Ovary (tissue), 9 donors: ENCODE data around the gene GLTP. TPM values are rescaled to one million over a fixed set of nuclear protein-coding genes. Genes with fewer than 3 reads are reported as not detected.

Experiments
- DNase-seq, 5 donors: peaks; one replicate each; pipeline ENCODE4 v3.0.0-alpha.2; 2019 to 2020
- H3K27ac ChIP-seq, 2 donors: fragments of 200-600 bp; one replicate each; pipeline versions ENCODE4 v1.5.1 to v1.8.0; 2019 to 2022
- H3K27me3 ChIP-seq: fragments of 200-600 bp; one replicate; pipeline ENCODE4 v1.8.0; 2022
- H3K36me3 ChIP-seq: fragments of 200-600 bp; sonication (generic); one replicate; pipeline ENCODE4 v1.5.1; 2019
- H3K4me1 ChIP-seq: one replicate; pipeline ENCODE4 v1.8.1; 2013; ENCODE audit warnings: mild to moderate bottlenecking, moderate library complexity; ENCODE audit not compliant: insufficient read depth
- H3K4me3 ChIP-seq: fragments of 200-600 bp; sonication (generic); one replicate; pipeline ENCODE4 v1.5.1; 2017
- H3K9me3 ChIP-seq, 2 donors: fragments of 200-600 bp in 1 of 2; sonication (generic) in 1 of 2; one replicate each; pipeline versions ENCODE4 v1.5.1 to v1.8.1; 2013 to 2019; ENCODE audit warnings: mild to moderate bottlenecking in 1 of 2, moderate library complexity in 1 of 2
- CTCF ChIP-seq, 3 donors: fragments of 450-650 bp in 2 of 3; fragments of 200-600 bp in 1 of 3; IDR thresholded peaks; one replicate each; pipeline versions ENCODE4 v1.5.1 to v1.8.0; 2016 to 2022; ENCODE audit warnings: antibody characterized with exemption in 3 of 3, mild to moderate bottlenecking in 1 of 3
- EP300 ChIP-seq: sonication (generic); formaldehyde crosslinking; IDR thresholded peaks from one replicate; pipeline ENCODE4 v1.6.1; 2017; ENCODE audit warnings: antibody characterized with exemption
- POLR2A ChIP-seq: fragments of 450-650 bp; IDR thresholded peaks from one replicate; pipeline ENCODE4 v1.6.1; 2017; ENCODE audit warnings: antibody characterized with exemption, mild to moderate bottlenecking, moderate library complexity
- WGBS, 3 donors: extraction: QIAGEN DNeasy Blood & Tissue Kit in 1 of 3; methylation state at CpG; one replicate each; pipeline versions ENCODE4 v1.1.5 to v1.1.7; 2013 to 2017; 5-methylcytosine and 5-hydroxymethylcytosine counted together
- intact Hi-C, 4 donors: fragments of 100-400 bp; cut with DNase I; formaldehyde crosslinking; loops; one replicate each; pipeline versions ENCODE4 v1.11.0 to v1.15.1; 2022 to 2023
- polyA plus RNA-seq, 2 donors: library from polyadenylated mRNA; stranded (reverse); fragments of 200-250 nt in 1 of 2; fragments of 350-450 nt in 1 of 2; fragmentation: Illumina TruSeq in 1 of 2; extraction: RNeasy Lipid Tissue Mini Kit (QIAGEN cat#74804) in 1 of 2; gene quantifications; one replicate each; pipeline ENCODE4 v1.2.3, GENCODE V29; 2013 to 2014
- total RNA-seq, 7 donors: library from RNA; depleted of rRNA in 2 of 7; stranded (reverse); fragments of >200 nt in 2 of 7; fragmentation: NEBNext Ultra II Directional in 3 of 7; extraction: Animal tissue kit (Norgen Biotek cat#: 25700) in 3 of 7; gene quantifications; one replicate each; pipeline versions ENCODE4 v1.1.0 to v1.2.4, GENCODE V29; 2016 to 2023
- donor health status: DM: no; HTN: no; CAD: no; lungs with moderate emphysema.
- donor health status: DM: no; HTN: no; CAD: no.
- donor health status: Bipolar disorder and iron deficiency.
- donor health status: DM: yes; HTN: yes; CAD: no.
- donor health status: DM: no; HTN: no; CAD: no.
- donor health status: DM: yes; HTN: yes; CAD: no.

The GLTP gene
- total and polyA plus RNA-seq, 9 donors = 15.5 to 37.2 (median 26.3) TPM

- H3K9me3 ChIP-seq = no peaks in the 10 kb centered on the region
- TF ChIP-seq POLR2A (no peak), CTCF (IDR thresholded peaks at IDR 0.05) (no peak), EP300 (no peak)
- no peaks in the 10 kb centered on the region for H3K27me3 ChIP-seq
- no peak overlapping the region for H3K4me3 ChIP-seq
- WGBS, 3 donors = 77 to 86% (median 79%) methylated on average over 7 of the region's 7 CpGs
- intact Hi-C loops = no loop called here
- H3K27ac ChIP-seq = no peak overlapping the region
- H3K36me3 ChIP-seq = no peaks in the 10 kb centered on the region
- no peak for DNase-seq
- no peaks in the 10 kb centered on the region for H3K4me1 ChIP-seq
Observed at GRCh38 chr12:109871668-109872314, 8.6 kb downstream of the GLTP start.

GRCh38 chr12:109870648-109871047 lies 9.7 kb downstream of the GLTP start:
- 67 to 79% (median 76%) methylated on average over 2 of the region's 2 CpGs for WGBS, 3 donors
- intact Hi-C loops = no loop called here
- no peaks in the 10 kb centered on the region for H3K4me1 ChIP-seq
- no peak overlapping the region for H3K27ac ChIP-seq
- DNase-seq = no peak
- no peaks in the 10 kb centered on the region for H3K27me3 ChIP-seq
- H3K4me3 ChIP-seq = no peak overlapping the region
- H3K9me3 ChIP-seq = no peaks in the 10 kb centered on the region
- no peaks in the 10 kb centered on the region for H3K36me3 ChIP-seq
- no peak for TF ChIP-seq EP300
- TF ChIP-seq POLR2A = no peak
- TF ChIP-seq CTCF (IDR thresholded peaks at IDR 0.05) = no peak

GRCh38 chr12:109868182-109869051 lies 11.9 kb downstream of the GLTP start:
- WGBS, 3 donors = 88 to 92% (median 90%) methylated on average over 9 of the region's 9 CpGs
- Histone ChIP-seq H3K27ac (no peak overlapping the region), H3K4me3 (no peak overlapping the region), H3K4me1 (peaks cover 9% of the 10 kb centered on the region), H3K9me3 (no peaks in the 10 kb centered on the region), H3K36me3 (no peaks in the 10 kb centered on the region), H3K27me3 (no peaks in the 10 kb centered on the region)
- intact Hi-C loops = no loop called here
- no peak for TF ChIP-seq CTCF (IDR thresholded peaks at IDR 0.05)
- no peak for TF ChIP-seq POLR2A
- TF ChIP-seq EP300 = no peak
- no peak for DNase-seq

GRCh38 chr12:109864916-109865315 lies 15.4 kb downstream of the GLTP start:
- whole genome bisulfite sequencing, 3 donors = 65 to 79% (median 72%) methylated on average over 3 of the region's 3 CpGs

More at GRCh38 chr12:109864916-109865315, 15.4 kb downstream of the GLTP start:
- TF ChIP-seq CTCF (IDR thresholded peaks at IDR 0.05) = no peak
- TF ChIP-seq POLR2A = no peak
- TF ChIP-seq EP300 = no peak
- Histone ChIP-seq H3K27me3 (no peaks in the 10 kb centered on the region), H3K9me3 (no peaks in the 10 kb centered on the region), H3K4me3 (no peak overlapping the region), H3K27ac (no peak overlapping the region), H3K36me3 (no peaks in the 10 kb centered on the region), H3K4me1 (peaks cover 9% of the 10 kb centered on the region)
- intact Hi-C loops = no loop called here
- DNase-seq = no peak
